ENCODE results near the gene PIK3R5.

- no peak for TF ChIP-seq POLR2A (IDR thresholded peaks at IDR 0.05)
- TF ChIP-seq, protein P1, sequence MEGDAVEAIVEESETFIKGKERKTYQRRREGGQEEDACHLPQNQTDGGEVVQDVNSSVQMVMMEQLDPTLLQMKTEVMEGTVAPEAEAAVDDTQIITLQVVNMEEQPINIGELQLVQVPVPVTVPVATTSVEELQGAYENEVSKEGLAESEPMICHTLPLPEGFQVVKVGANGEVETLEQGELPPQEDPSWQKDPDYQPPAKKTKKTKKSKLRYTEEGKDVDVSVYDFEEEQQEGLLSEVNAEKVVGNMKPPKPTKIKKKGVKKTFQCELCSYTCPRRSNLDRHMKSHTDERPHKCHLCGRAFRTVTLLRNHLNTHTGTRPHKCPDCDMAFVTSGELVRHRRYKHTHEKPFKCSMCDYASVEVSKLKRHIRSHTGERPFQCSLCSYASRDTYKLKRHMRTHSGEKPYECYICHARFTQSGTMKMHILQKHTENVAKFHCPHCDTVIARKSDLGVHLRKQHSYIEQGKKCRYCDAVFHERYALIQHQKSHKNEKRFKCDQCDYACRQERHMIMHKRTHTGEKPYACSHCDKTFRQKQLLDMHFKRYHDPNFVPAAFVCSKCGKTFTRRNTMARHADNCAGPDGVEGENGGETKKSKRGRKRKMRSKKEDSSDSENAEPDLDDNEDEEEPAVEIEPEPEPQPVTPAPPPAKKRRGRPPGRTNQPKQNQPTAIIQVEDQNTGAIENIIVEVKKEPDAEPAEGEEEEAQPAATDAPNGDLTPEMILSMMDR (IDR thresholded peaks at IDR 0.05): no peak
Measured at GRCh38 chr17:8838551-8839095, 126.9 kb downstream of the PIK3R5 start.

Measured in lower leg skin (tissue), 3 donors.